SU-DHL-6 (cell line): ENCODE data around the gene KLHL22.

Experiments used
- CTCF ChIP-seq: fragments of 200-600 bp; sonication (generic); IDR thresholded peaks from one replicate; pipeline ENCODE4 v1.5.1; 2017; ENCODE audit warnings: antibody characterized with exemption, mild to moderate bottlenecking, low read length, moderate library complexity; ENCODE audit not compliant: insufficient read depth, poor library complexity, severe bottlenecking
- EZH2phosphoT487 ChIP-seq: fragments of 200-600 bp; sonication (generic), shearing (Covaris generic); conservative IDR thresholded peaks from 2 replicates; pipeline ENCODE4 v1.6.1; 2018; ENCODE audit warnings: mild to moderate bottlenecking, antibody characterized with exemption, low read length, moderate library complexity, mixed read lengths

GRCh38 chr22:20456064-20456721 lies 39.4 kb downstream of the KLHL22 start:
- TF ChIP-seq EZH2phosphoT487 (no peak), CTCF (no peak)
